IMR-90 (cell line): ENCODE data around the gene TSKS.
A peak's percentile ranks its signal among the peaks of the same experiment; 100 is the strongest.

Experiments
- BHLHE40 ChIP-seq: fragments of 150-350 bp; IDR thresholded peaks from 2 replicates; pipeline ENCODE4 v1.6.1; 2016; ENCODE audit warnings: mild to moderate bottlenecking, low read depth, low read length
- MAFK ChIP-seq: IDR thresholded peaks from 2 replicates; pipeline ENCODE4 v1.6.1; 2012; ENCODE audit warnings: low read depth, low read length, improper control_type of control experiment
- MAZ ChIP-seq: IDR thresholded peaks from 2 replicates; pipeline ENCODE4 v1.6.1; 2012; ENCODE audit warnings: low read depth, mild to moderate bottlenecking, low read length, improper control_type of control experiment, moderate library complexity, borderline replicate concordance
- POLR2A ChIP-seq: IDR thresholded peaks from 2 replicates; pipeline ENCODE4 v1.6.1; 2012; ENCODE audit warnings: mild to moderate bottlenecking, low read depth, low read length
- RAD21 ChIP-seq: IDR thresholded peaks from 2 replicates; pipeline ENCODE4 v1.6.1; 2012; ENCODE audit warnings: low read length, improper control_type of control experiment
- RFX5 ChIP-seq: IDR thresholded peaks from 2 replicates; pipeline ENCODE4 v1.8.0; 2012; ENCODE audit warnings: low read depth, mild to moderate bottlenecking, low read length, moderate library complexity
- TF ChIP-seq, protein P1 (sequence below): conservative IDR thresholded peaks from 2 replicates; pipeline ENCODE4 v1.5.1; 2012; ENCODE audit warnings: mild to moderate bottlenecking, low read depth, low read length, improper control_type of control experiment

DNA sequence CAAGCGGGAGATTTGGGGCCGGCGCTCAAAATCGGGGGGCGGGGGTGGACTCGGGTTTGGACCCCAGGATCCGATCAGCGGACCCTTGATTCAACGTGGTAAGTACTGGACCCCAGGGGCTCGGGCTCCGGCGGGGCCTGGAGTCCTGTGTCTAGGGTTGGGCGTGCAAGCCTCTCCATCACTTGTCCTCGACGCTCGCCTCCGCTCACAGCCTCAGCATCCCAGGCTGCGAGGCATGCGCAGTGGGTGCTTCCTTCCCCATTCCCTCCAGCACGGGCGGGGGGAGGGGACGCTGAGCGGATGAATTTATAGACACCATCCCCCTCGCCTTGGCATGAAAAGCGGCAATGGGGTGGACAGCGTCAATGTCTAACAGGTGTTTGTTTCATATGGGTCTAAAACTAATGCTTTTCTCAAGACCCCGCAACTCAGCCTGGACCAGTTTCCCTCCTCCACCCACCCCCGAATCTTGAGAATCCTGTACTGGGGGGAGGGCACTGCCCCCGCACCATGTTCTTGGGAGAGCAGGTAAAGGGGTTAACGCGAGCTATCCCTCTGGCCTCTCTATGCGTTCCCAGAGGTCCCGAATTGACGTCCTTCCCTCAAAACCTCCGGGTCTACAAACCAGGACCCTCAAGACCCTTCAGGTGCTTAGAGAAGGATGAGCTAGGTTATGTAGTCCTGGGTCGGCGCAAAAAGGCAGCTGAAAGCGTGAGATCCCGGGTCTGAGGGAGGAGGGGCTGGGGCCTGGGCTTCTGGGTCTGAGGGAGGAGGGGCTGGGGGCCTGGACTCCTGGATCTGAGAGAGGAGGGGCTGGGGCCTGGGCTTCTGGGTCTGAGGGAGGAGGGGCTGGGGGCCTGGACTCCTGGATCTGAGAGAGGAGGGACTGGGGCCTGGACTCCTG is 71.6 kb downstream of the TSKS start:
- TF ChIP-seq BHLHE40 (peak; percentile 83), POLR2A (no peak), RFX5 (no peak), MAFK (no peak), MAZ (peak; percentile 54; the same call in 1 of the 2 replicates), RAD21 (no peak)
- TF ChIP-seq, protein P1, sequence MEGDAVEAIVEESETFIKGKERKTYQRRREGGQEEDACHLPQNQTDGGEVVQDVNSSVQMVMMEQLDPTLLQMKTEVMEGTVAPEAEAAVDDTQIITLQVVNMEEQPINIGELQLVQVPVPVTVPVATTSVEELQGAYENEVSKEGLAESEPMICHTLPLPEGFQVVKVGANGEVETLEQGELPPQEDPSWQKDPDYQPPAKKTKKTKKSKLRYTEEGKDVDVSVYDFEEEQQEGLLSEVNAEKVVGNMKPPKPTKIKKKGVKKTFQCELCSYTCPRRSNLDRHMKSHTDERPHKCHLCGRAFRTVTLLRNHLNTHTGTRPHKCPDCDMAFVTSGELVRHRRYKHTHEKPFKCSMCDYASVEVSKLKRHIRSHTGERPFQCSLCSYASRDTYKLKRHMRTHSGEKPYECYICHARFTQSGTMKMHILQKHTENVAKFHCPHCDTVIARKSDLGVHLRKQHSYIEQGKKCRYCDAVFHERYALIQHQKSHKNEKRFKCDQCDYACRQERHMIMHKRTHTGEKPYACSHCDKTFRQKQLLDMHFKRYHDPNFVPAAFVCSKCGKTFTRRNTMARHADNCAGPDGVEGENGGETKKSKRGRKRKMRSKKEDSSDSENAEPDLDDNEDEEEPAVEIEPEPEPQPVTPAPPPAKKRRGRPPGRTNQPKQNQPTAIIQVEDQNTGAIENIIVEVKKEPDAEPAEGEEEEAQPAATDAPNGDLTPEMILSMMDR: no peak
